Measurements from ENCODE around the gene TPM4.
A peak's percentile ranks its signal among the peaks of the same experiment; 100 is the strongest.

Gene TPM4

DNA sequence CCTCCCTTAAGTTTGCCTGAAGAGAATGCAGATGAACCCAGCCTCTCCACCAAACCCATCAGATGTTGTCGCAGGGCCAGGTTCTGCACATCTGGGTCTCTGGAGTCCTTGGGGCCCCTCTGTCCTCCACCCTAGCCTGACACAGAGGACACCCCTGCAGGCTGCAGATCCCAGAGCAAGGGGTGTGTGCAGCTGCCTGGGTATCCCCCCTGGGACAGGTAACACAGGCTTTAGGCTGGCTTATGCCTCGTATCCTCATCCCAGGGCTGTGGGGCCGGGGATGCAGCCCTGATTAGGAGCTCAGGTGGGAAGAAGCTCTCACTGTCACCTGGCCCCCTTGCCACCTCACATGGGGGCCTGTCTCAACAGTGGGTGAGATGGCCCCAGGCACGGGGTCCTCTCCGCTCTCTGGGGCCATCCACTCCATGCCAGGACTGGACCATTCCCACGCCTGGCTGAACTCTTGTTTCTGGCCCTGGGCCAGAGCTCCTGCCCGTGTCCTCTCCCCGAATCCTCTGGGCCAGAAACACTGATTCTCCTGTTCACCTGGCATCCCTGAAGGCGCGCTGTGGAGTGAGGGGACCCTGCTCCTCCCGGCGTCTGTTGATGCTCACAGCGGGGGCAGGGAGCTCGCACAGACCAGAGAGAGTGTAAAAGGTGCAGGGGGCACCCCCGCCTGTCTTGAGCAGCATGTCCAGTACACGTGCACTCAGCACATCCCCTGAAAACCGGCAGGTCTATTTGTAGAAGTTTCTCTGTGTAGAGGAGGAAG lies 38.7 kb upstream of the TPM4 start:
- TF ChIP-seq, protein P1, sequence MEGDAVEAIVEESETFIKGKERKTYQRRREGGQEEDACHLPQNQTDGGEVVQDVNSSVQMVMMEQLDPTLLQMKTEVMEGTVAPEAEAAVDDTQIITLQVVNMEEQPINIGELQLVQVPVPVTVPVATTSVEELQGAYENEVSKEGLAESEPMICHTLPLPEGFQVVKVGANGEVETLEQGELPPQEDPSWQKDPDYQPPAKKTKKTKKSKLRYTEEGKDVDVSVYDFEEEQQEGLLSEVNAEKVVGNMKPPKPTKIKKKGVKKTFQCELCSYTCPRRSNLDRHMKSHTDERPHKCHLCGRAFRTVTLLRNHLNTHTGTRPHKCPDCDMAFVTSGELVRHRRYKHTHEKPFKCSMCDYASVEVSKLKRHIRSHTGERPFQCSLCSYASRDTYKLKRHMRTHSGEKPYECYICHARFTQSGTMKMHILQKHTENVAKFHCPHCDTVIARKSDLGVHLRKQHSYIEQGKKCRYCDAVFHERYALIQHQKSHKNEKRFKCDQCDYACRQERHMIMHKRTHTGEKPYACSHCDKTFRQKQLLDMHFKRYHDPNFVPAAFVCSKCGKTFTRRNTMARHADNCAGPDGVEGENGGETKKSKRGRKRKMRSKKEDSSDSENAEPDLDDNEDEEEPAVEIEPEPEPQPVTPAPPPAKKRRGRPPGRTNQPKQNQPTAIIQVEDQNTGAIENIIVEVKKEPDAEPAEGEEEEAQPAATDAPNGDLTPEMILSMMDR (IDR thresholded peaks at IDR 0.05; ENCODE audit: low read depth, low read length): no peak
- DNase-seq (ENCODE audit: extremely low read depth, low read depth): no peak

DNA sequence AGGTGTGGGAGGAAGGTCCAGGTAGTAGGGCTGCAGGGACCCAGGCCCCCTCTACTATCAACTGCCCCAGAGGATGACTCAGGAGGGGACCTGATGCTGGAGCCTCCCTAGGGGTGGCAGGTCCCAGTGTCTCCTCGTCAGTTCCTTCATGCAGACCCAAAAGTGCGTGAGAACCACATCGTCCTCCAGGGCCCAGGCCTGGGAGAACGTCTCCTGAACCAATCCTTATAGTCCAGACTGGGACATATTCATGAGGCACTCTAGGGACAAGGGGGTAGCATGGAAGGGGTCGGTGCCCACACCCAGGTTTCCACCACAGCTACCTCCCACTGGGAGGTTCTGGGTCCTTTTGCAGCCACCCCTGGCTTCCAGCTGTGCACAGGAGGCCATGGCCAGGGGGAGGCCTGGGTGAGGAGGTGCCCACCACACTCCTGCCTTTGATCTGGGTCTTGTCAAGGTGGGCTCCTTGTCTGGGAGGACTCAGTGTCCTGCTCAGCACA lies 38.0 kb upstream of the TPM4 start:
- TF ChIP-seq, protein P1 (IDR thresholded peaks at IDR 0.05; ENCODE audit: low read depth, low read length): no peak
- no peak for DNase-seq (ENCODE audit: extremely low read depth, low read depth)

DNA sequence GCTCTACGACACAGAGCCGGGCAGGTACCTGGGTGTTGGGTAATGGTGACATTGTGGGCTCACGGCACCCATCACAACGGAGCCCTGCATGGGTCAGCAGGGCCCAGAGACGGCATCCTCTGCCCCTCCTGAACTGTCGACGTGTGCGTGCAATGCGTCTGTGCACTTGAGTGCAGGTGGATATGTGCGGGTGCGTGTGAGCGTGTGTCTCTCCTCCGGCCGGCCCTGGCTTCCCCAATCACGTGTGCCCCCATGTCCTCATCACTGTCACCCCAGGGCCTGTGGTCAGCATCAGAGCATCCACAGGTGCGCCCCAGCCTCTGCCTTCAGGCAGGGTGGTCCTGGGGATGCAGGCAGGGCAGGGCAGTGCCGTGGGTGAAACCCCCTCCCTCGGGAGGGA lies 37.2 kb upstream of the TPM4 start:
- no peak for DNase-seq (ENCODE audit: extremely low read depth, low read depth)
- TF ChIP-seq, protein P1 (IDR thresholded peaks at IDR 0.05; ENCODE audit: low read depth, low read length): no peak

DNA sequence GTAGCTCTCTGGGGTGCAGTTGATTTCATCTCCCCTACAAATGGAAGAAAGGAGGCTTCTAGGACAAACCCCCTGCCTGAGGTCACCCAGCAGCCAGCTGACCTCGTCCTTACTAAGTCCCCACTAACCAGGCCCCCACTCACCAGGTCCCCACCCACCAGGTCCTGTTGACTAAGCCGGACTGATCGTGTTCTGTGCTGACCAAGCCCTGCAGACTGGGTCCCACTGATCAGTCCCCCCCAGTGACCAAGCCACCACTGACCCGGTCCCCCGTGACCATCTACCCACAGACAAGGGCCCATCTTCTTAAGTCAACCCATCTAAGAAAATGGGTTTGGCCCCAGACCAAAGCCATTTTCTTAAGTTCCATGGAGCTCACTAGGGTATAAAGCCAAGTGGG lies 36.8 kb upstream of the TPM4 start:
- TF ChIP-seq, protein P1 (IDR thresholded peaks at IDR 0.05; ENCODE audit: low read depth, low read length): no peak
- no peak for DNase-seq (ENCODE audit: extremely low read depth, low read depth)

DNA sequence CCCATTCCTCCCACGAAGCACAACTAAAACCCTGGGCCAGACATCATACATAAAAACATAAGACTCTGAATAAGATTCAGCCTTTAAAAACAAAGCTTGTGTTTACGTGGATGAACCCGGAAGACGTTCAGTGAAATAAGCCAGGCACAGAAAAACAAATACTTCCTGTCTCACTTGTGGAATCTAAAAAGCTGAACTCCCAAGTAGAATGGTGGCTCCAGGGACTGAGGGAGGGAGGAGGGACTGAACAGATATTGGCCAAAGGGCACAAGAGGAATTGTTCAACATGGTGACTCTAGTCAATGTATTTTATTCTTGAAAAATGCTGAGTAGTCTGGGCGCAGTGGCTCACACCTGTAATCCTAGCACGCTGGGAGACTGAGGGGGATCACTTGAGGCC lies 35.7 kb upstream of the TPM4 start:
- DNase-seq (ENCODE audit: extremely low read depth, low read depth): no peak

DNA sequence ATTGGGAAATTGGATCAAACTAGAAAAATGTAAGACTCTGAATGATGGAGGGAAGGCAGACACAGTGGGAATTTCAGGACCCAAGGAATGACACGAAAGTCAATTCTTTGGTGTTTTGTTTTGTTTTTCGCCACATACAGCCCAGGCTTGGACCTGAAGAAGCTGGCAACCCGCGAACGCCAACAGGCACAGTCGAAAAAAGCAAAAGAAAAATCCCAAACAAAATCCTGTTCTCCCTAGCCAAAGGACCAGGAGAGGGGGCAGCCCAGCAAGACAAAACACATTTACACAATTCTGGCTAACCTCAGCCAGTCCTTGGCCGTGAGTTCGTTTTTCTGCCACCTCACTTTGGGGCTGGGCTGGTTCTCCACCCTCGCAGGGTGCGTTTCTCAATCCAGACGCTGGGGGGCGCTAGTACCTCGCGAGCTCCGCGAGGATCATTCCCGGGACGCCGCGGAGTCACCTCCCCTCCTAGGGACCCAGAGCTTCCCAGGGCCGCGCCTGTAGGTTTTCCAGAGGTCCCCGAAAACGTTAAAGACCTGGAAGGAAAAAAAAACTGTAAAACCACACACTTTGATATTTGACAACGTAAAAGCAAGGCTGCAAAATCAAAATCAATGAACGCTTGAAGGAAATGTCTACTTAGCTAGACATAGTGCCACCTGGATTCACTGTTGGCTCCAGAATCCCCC lies 34.9 kb upstream of the TPM4 start:
- DNase-seq (ENCODE audit: extremely low read depth, low read depth): peak; percentile 15
- TF ChIP-seq, protein P1 (IDR thresholded peaks at IDR 0.05; ENCODE audit: low read depth, low read length): peak; percentile 95

More for the DNA sequence above, 35.7 kb upstream of the TPM4 start:
- TF ChIP-seq, protein P1 (IDR thresholded peaks at IDR 0.05; ENCODE audit: low read depth, low read length): no peak

DNA sequence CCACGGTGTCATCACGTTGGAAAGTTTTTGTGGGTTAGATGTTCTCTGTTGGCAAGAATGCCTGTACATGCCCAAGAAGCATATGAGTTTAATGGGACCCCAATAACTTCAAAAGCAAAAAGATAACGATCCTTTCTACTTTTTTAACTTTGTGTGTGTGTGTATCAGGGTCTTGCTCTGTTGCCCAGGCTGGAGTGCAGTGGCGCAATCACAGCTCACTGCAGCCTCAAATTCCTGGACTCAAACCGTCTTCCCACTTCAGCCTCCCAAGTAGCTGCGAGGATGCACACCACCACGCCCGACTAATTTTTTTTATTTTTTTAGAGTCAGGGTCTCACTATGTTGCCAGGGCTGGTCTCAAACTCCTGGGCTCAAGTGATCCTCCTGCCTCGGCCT lies 34.3 kb upstream of the TPM4 start:
- no peak for DNase-seq (ENCODE audit: extremely low read depth, low read depth)
- TF ChIP-seq, protein P1 (IDR thresholded peaks at IDR 0.05; ENCODE audit: low read depth, low read length): no peak

All from AG09319 (cell line).